Measurements from ENCODE around the gene LILRB2. TPM values are rescaled to one million over a fixed set of nuclear protein-coding genes. Genes with fewer than 3 reads are reported as not detected.

The LILRB2 gene
- total RNA-seq, 2 donors from 2014 or later, result not detected

DNA sequence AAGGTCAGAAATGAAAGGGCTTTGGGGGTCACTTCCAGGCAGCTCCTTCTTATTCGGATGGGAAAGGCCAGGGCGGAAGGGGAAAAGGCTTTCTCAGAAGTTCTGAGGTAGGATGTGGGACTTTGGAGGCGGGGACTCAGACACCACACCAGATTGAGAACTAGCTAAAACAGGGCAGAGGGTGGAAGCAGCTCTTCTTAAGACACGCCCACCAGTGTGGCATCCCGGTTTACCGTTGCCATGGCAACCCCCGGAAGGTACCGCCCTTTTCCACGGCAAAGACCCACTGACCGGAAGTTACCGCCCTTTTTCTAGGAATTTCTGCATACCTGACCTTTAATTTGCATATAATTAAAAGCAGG is 35.8 kb upstream of the LILRB2 start:
- Mint-ChIP-seq H3K27me3 (ENCODE audit: insufficient read depth) (peaks cover 3% of the 10 kb centered on the region), H3K9me3 (peaks cover 24% of the 10 kb centered on the region), H3K4me1 (no peaks in the 10 kb centered on the region), H3K27ac (no peak overlapping the region), H3K36me3 (ENCODE audit: low read depth) (no peaks in the 10 kb centered on the region), H3K4me3 (no peak overlapping the region)
- WGBS, 2 experiments (ENCODE audit: insufficient coverage in 1 of 2, insufficient read length in 1 of 2), result 77 to 78% methylated on average over 9 to 11 of the region's 11 CpGs
- Histone ChIP-seq H3K36me3 (ENCODE audit: control insufficient read depth, insufficient read depth, low read length) (no peaks in the 10 kb centered on the region), H3K27ac (ENCODE audit: low read depth, low read length) (no peak overlapping the region), H3K9me3 (ENCODE audit: control insufficient read depth, low read length) (peaks cover 3% of the 10 kb centered on the region), H3K4me1 (ENCODE audit: control insufficient read depth, insufficient read depth, low read length) (no peaks in the 10 kb centered on the region), H3K9ac (ENCODE audit: extremely low read depth, low read length, poor library complexity, severe bottlenecking) (no peak overlapping the region), H3K27me3 (ENCODE audit: control insufficient read depth, insufficient read depth, low read length, poor library complexity, severe bottlenecking) (no peaks in the 10 kb centered on the region), H3K4me3 (ENCODE audit: low read length) (no peak overlapping the region)
- TF ChIP-seq, protein P1, sequence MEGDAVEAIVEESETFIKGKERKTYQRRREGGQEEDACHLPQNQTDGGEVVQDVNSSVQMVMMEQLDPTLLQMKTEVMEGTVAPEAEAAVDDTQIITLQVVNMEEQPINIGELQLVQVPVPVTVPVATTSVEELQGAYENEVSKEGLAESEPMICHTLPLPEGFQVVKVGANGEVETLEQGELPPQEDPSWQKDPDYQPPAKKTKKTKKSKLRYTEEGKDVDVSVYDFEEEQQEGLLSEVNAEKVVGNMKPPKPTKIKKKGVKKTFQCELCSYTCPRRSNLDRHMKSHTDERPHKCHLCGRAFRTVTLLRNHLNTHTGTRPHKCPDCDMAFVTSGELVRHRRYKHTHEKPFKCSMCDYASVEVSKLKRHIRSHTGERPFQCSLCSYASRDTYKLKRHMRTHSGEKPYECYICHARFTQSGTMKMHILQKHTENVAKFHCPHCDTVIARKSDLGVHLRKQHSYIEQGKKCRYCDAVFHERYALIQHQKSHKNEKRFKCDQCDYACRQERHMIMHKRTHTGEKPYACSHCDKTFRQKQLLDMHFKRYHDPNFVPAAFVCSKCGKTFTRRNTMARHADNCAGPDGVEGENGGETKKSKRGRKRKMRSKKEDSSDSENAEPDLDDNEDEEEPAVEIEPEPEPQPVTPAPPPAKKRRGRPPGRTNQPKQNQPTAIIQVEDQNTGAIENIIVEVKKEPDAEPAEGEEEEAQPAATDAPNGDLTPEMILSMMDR (conservative IDR thresholded peaks at IDR 0.05), result no peak
- DNase-seq, result peak; percentile 73

GRCh38 chr19:54315956-54316355 is 35.0 kb upstream of the LILRB2 start:
- Mint-ChIP-seq H3K9me3 (peaks cover 16% of the 10 kb centered on the region), H3K36me3 (ENCODE audit: low read depth) (no peaks in the 10 kb centered on the region), H3K4me1 (no peaks in the 10 kb centered on the region), H3K27ac (no peak overlapping the region), H3K4me3 (no peak overlapping the region), H3K27me3 (ENCODE audit: insufficient read depth) (no peaks in the 10 kb centered on the region)
- Histone ChIP-seq H3K27ac (ENCODE audit: low read depth, low read length) (no peak overlapping the region), H3K4me3 (ENCODE audit: low read length) (no peak overlapping the region), H3K9ac (ENCODE audit: extremely low read depth, low read length, poor library complexity, severe bottlenecking) (no peak overlapping the region), H3K9me3 (ENCODE audit: control insufficient read depth, low read length) (no peaks in the 10 kb centered on the region), H3K36me3 (ENCODE audit: control insufficient read depth, insufficient read depth, low read length) (no peaks in the 10 kb centered on the region), H3K4me1 (ENCODE audit: control insufficient read depth, insufficient read depth, low read length) (no peaks in the 10 kb centered on the region), H3K27me3 (ENCODE audit: control insufficient read depth, insufficient read depth, low read length, poor library complexity, severe bottlenecking) (no peaks in the 10 kb centered on the region)
- TF ChIP-seq, protein P1 (conservative IDR thresholded peaks at IDR 0.05), result no peak
- DNase-seq, result no peak
- 85 to 87% methylated on average over 5 to 10 of the region's 10 CpGs for WGBS, 2 experiments (ENCODE audit: insufficient coverage in 1 of 2, insufficient read length in 1 of 2)

- WGBS, 2 experiments (ENCODE audit: insufficient coverage in 1 of 2, insufficient read length in 1 of 2), result 76 to 85% methylated on average over 5 to 13 of the region's 13 CpGs
- Histone ChIP-seq H3K27ac (ENCODE audit: low read depth, low read length) (no peak within 1 kb of the TSS), H3K4me1 (ENCODE audit: control insufficient read depth, insufficient read depth, low read length) (no peaks in the 10 kb centered on the region), H3K4me3 (ENCODE audit: low read length) (no peak within 1 kb of the TSS), H3K36me3 (ENCODE audit: control insufficient read depth, insufficient read depth, low read length) (no peaks in the 10 kb centered on the region), H3K9me3 (ENCODE audit: control insufficient read depth, low read length) (no peaks in the 10 kb centered on the region), H3K27me3 (ENCODE audit: control insufficient read depth, insufficient read depth, low read length, poor library complexity, severe bottlenecking) (no peaks in the 10 kb centered on the region), H3K9ac (ENCODE audit: extremely low read depth, low read length, poor library complexity, severe bottlenecking) (no peak within 1 kb of the TSS)
- no peak for DNase-seq
- Mint-ChIP-seq H3K4me1 (no peaks in the 10 kb centered on the region), H3K27ac (no peak within 1 kb of the TSS), H3K9me3 (peaks cover 2% of the 10 kb centered on the region), H3K4me3 (no peak within 1 kb of the TSS), H3K27me3 (ENCODE audit: insufficient read depth) (peaks cover 5% of the 10 kb centered on the region), H3K36me3 (ENCODE audit: low read depth) (no peaks in the 10 kb centered on the region)
- TF ChIP-seq, protein P1 (conservative IDR thresholded peaks at IDR 0.05), result no peak
Measured at GRCh38 chr19:54312436-54313377, 31.8 kb upstream of the LILRB2 start, which contains the start of gene LILRA5. TSS of gene LILRA5 (minus strand) at chr19:54313166. CDS start at chr19:54313019, 147 bp downstream.
